Vagina (tissue), 2 donors: ENCODE measurements around the gene CERT1.
"Not testable (repeated sequence)": the region's sequence is repeated elsewhere in the genome, so short reads cannot be mapped to it uniquely, and the experiment has no call there.

ENCODE experiments used
- POLR2A ChIP-seq, 2 donors: fragments of 450-650 bp; IDR thresholded peaks; one replicate each; pipeline ENCODE4 v1.6.1; 2017; ENCODE audit warnings: antibody characterized with exemption in 2 of 2, mild to moderate bottlenecking in 2 of 2, moderate library complexity in 2 of 2
- POLR2AphosphoS5 ChIP-seq, 2 donors: sonication (generic); formaldehyde crosslinking; IDR thresholded peaks; one replicate each; pipeline ENCODE4 v1.9.0; 2017; ENCODE audit warnings: antibody characterized with exemption in 2 of 2, mild to moderate bottlenecking in 2 of 2, low read depth in 1 of 2; ENCODE audit not compliant: insufficient read depth in 1 of 2
- TF ChIP-seq, protein P1 (sequence below), 3 experiments: fragments of 450-650 bp in 2 of 3; fragments of 200-600 bp in 1 of 3; sonication (generic) in 1 of 3; IDR thresholded peaks; one replicate each; pipeline ENCODE4 v1.5.1; 2017 to 2019; ENCODE audit warnings: antibody characterized with exemption in 3 of 3, mild to moderate bottlenecking in 2 of 3, moderate library complexity in 2 of 3

DNA sequence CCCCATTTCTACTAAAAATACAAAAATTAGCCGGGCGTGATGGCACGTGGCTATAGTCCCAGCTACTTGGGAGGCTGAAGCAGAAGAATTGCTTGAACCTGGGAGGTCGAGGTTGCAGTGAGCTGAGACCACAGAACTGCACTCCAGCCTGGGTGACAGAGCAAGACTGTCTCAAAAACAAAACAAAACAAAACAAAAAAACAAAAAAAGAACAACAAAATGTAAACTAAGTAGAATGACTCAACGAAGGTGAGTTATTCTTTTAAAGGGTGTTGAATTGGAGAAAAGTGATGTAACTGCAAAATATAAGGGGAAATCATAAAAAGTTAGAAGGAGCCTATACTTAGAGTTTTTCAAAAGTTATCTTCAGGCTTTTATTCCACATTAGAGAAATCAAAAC is 6.3 kb downstream of the CERT1 start:
- TF ChIP-seq POLR2A (IDR thresholded peaks at IDR 0.05); POLR2AphosphoS5 (IDR thresholded peaks at IDR 0.05; ENCODE audit: insufficient read depth in 1 of 2, low read depth in 1 of 2): not testable (repeated sequence)
- TF ChIP-seq, protein P1, sequence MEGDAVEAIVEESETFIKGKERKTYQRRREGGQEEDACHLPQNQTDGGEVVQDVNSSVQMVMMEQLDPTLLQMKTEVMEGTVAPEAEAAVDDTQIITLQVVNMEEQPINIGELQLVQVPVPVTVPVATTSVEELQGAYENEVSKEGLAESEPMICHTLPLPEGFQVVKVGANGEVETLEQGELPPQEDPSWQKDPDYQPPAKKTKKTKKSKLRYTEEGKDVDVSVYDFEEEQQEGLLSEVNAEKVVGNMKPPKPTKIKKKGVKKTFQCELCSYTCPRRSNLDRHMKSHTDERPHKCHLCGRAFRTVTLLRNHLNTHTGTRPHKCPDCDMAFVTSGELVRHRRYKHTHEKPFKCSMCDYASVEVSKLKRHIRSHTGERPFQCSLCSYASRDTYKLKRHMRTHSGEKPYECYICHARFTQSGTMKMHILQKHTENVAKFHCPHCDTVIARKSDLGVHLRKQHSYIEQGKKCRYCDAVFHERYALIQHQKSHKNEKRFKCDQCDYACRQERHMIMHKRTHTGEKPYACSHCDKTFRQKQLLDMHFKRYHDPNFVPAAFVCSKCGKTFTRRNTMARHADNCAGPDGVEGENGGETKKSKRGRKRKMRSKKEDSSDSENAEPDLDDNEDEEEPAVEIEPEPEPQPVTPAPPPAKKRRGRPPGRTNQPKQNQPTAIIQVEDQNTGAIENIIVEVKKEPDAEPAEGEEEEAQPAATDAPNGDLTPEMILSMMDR (IDR thresholded peaks at IDR 0.05), result not testable (repeated sequence)
